ENCODE results near the gene MTUS2. TPM values are rescaled to one million over a fixed set of nuclear protein-coding genes. Genes with fewer than 3 reads are reported as not detected.

MTUS2 gene
- total RNA-seq, 1 donor: 0.36 TPM

- H3K4me3 ChIP-seq (ENCODE audit: low read depth, low read length): no peak overlapping the region
- DNase-seq (ENCODE audit: low read depth): no peak
- TF ChIP-seq, protein P1, sequence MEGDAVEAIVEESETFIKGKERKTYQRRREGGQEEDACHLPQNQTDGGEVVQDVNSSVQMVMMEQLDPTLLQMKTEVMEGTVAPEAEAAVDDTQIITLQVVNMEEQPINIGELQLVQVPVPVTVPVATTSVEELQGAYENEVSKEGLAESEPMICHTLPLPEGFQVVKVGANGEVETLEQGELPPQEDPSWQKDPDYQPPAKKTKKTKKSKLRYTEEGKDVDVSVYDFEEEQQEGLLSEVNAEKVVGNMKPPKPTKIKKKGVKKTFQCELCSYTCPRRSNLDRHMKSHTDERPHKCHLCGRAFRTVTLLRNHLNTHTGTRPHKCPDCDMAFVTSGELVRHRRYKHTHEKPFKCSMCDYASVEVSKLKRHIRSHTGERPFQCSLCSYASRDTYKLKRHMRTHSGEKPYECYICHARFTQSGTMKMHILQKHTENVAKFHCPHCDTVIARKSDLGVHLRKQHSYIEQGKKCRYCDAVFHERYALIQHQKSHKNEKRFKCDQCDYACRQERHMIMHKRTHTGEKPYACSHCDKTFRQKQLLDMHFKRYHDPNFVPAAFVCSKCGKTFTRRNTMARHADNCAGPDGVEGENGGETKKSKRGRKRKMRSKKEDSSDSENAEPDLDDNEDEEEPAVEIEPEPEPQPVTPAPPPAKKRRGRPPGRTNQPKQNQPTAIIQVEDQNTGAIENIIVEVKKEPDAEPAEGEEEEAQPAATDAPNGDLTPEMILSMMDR (IDR thresholded peaks at IDR 0.05; ENCODE audit: insufficient read depth, low read length): no peak
Observed at GRCh38 chr13:29077051-29077813, 257.1 kb downstream of the MTUS2 start.

- TF ChIP-seq, protein P1 (IDR thresholded peaks at IDR 0.05; ENCODE audit: insufficient read depth, low read length): no peak
- no peak overlapping the region for H3K4me3 ChIP-seq (ENCODE audit: low read depth, low read length)
- no peak for DNase-seq (ENCODE audit: low read depth)
Observed at GRCh38 chr13:29081036-29081435, 260.9 kb downstream of the MTUS2 start.

DNA sequence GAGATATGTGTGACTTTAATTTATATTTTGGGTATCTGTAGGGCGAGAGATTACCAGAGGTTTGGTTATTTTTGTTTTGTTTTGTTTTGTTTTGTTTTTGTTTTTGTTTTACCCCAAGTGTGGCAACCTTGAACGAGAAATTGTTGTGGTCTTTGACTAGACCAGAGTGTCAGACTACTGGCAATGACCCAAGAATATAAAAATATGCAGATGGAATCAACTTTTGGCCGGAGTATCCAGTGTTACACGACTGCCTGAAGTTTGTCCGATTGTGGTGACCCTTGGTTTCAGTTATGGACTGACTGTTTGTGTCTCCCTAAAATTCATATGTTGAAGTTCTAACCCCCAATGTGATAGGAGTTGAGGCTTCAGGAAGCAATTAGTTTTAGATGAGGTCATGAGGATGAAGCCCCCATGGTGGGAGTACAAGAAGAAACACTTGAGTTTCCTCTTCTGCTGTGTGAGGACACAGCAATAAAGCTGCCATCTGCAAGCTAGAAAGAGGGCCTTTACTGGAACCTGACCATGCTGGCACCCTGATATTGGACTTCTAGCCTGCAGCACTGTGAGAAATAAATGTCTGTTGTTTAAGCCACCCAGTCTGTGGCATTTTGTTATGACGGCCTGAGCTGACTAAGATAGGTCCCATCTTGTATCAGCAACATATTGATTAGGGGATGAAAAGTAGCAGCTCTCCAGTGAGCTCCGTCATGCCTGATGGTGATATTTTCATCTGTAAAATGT is 261.7 kb downstream of the MTUS2 start:
- TF ChIP-seq, protein P1 (IDR thresholded peaks at IDR 0.05; ENCODE audit: insufficient read depth, low read length): no peak
- no peak overlapping the region for H3K4me3 ChIP-seq (ENCODE audit: low read depth, low read length)
- no peak for DNase-seq (ENCODE audit: low read depth)

- no peak overlapping the region for H3K4me3 ChIP-seq (ENCODE audit: low read depth, low read length)
- DNase-seq (ENCODE audit: low read depth): no peak
- TF ChIP-seq, protein P1 (IDR thresholded peaks at IDR 0.05; ENCODE audit: insufficient read depth, low read length): no peak
Observed at GRCh38 chr13:29099781-29100406, 279.8 kb downstream of the MTUS2 start.

DNA sequence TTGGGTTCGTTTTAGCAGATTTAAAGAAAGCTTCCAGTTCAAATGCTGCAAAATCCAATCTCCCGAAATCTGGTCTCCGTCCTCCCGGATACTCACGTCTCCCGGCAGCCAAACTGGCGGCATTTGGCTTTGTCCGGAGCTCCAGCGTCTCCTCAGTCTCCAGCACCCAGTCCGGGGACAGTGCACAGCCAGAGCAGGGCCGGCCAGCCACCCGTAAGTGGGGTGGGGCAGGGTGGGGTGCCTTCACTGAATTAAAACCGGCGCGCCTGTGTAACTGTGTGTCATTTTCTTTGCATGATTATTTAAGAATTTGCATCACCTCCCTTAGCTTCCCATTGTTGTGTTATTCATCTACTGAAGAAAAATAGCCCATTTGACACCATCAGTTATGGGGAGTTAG is 280.6 kb downstream of the MTUS2 start:
- TF ChIP-seq, protein P1 (IDR thresholded peaks at IDR 0.05; ENCODE audit: insufficient read depth, low read length): no peak
- no peak for DNase-seq (ENCODE audit: low read depth)
- no peak overlapping the region for H3K4me3 ChIP-seq (ENCODE audit: low read depth, low read length)

DNA sequence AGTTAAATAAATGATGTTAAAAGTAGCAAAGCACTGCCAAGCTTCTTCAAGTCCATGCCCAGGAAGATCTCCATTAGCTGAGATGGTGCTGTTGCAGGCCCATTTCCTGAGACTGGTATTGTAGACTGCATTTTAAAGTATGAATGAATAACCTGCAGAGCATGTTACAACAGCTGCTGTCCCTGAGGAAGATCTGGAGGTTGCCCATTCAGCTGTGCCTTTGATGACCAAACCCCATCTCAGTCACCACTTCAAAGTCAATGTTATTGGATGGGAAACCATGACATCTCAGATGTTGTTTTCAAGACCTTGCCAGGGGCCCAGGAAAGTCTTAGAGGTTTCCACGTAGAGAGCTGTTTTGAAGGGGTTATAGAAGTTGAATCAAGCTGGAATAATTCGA is 281.3 kb downstream of the MTUS2 start:
- DNase-seq (ENCODE audit: low read depth): no peak
- TF ChIP-seq, protein P1 (IDR thresholded peaks at IDR 0.05; ENCODE audit: insufficient read depth, low read length): no peak
- H3K4me3 ChIP-seq (ENCODE audit: low read depth, low read length): no peak overlapping the region

Measured in fibroblast of the aortic adventitia (primary cell).